CD4-positive, alpha-beta T cell treated with Interleukin-15 for 1 hour (primary cell): ENCODE data around the gene ZSCAN5C.
"Not testable (repeated sequence)": the region's sequence is repeated elsewhere in the genome, so short reads cannot be mapped to it uniquely, and the experiment has no call there.

Source experiments
- DNase-seq: peaks from one replicate; pipeline ENCODE4 v3.0.0-alpha.2; 2020

Gene ZSCAN5C, protein sequence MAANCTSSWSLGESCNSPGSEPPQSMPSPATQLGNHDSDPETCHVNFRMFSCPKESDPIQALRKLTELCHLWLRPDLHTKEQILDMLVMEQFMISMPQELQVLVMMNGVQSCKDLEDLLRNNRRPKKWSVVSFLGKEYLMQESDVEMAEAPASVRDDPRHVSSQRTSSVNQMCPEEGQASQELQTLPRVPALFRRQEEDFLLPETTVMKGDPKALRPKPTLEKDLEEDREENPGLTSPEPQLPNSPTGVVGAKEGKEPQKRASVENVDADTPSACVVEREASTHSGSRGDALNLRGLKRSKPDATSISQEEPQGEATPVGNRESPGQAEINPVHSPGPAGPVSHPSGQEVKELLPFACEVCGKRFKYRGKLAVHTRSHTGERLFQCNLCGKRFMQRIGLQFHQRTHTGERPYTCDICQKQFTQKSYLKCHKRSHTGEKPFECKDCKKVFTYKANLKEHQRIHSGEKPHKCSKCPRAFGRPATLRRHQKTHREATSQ

DNA sequence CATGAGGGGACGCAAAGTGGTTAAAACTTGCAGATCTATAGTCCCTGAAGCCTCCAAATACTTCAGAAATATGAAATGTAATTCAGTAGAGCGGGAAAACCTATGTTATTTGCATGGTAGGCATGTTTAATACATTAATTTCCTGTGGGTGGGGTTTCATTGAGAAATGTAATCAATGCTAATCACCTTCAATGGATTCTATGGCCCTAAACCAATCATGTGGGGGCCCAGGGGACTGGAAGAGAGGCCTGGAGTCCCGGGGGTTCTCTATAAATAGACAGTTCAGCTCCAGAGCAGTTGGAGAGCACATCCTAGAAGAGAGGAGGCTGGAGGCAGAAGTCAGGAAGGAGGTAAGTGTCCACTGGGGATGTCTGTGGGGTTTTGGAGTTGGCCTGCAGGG, at the start of gene ZSCAN5C:
Gene ZSCAN5C, plus strand, starts transcription at position 301 of the 400 bp plus-strand sequence. CDS start 3,641 bp downstream, outside the sequence.
- DNase-seq: no peak

DNA sequence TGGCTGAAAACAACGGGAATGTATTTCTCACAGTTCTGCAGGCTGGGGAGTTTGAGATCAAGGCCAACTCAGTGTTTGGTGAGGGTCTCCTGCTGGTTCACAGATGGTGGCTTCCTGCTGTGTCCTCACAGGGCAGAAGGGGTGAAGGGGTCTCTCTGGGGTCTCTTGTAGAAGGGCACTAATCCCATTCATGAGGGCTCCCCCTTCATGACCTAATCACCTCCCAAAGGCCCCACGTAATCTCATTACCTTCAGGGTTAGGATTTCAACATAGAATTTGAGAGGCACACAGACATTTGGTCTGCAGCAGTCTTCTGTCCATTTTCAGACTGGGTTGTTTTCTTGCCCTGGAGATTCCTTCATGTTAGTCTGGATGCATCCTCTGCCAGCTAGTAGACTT, 49.4 kb upstream of the ZSCAN5C start:
- DNase-seq: no peak

DNA sequence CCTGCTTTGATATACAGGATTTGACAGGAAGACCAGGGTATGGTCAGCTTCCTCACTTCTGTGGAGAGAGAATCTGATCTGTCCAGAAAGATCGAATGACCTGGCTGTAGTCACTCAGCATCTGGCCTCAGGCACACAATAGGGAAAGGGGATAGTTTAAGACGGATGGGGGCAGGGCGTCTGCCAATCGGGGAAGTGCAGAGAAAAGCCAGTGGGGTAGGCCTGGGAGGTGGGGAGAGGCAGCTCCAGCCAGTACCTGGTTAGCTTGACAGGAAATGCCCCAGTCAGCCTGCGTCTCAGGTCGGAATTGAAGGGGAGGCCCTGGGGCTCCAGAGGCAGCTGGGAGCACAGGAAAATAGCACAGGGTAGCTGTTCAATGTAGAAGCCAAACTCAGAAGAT, 48.6 kb upstream of the ZSCAN5C start:
- DNase-seq: no peak

- no peak for DNase-seq
Measured at GRCh38 chr19:56155124-56155687, 46.9 kb upstream of the ZSCAN5C start.

GRCh38 chr19:56156768-56157167, 45.3 kb upstream of the ZSCAN5C start:
- no peak for DNase-seq

DNA sequence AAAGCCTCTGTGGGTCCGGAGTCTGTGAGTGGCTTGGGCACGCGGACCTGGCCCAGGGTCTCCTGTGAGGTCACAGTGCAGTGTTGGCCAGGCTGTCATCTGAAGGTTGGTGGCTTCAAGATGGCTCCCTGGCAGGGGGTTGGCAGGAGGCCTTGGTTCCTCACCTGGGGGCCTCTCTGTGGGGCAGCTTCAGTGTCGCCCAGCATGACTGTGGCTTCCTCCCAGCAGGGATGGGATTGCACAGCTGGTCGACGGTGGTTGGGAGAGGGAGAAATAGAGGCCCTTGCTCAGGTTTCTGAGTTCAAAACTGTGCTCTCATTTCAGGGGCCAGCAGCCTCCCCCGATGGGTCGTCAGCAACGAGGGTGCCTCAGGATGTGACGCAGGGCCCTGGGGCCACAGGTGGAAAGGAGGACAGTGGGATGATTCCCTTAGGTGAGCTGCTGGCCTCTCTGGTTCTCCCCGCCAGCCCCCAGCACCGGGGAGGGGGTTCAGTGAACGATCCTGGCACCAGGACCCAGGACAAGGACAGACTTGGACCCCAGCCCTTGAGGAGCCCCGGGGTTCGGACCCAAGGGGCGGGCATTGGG, 43.8 kb upstream of the ZSCAN5C start:
- DNase-seq: no peak

DNA sequence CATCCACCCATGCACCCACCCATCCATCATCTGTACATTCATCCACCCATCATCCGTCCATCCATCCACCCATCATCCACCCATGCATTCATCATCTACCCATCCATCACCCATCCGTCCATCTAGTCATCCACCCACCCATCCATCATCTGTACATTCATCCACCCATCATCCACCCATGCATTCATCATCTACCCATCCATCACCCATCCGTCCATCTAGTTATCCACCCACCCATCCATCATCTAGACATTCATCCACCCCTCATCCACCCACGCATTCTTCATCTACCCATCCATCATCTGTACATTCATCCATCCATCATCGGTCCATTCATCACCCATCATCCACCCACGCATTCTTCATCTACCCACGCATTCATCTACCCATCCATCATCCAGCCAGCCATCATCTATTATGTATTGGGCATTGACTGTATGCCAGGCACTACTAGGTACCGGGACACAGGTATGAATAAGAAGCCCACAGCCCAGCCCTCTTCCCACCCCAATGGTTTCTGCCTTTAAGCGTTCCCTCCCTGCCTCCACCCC, 43.0 kb upstream of the ZSCAN5C start:
- DNase-seq: no peak

DNA sequence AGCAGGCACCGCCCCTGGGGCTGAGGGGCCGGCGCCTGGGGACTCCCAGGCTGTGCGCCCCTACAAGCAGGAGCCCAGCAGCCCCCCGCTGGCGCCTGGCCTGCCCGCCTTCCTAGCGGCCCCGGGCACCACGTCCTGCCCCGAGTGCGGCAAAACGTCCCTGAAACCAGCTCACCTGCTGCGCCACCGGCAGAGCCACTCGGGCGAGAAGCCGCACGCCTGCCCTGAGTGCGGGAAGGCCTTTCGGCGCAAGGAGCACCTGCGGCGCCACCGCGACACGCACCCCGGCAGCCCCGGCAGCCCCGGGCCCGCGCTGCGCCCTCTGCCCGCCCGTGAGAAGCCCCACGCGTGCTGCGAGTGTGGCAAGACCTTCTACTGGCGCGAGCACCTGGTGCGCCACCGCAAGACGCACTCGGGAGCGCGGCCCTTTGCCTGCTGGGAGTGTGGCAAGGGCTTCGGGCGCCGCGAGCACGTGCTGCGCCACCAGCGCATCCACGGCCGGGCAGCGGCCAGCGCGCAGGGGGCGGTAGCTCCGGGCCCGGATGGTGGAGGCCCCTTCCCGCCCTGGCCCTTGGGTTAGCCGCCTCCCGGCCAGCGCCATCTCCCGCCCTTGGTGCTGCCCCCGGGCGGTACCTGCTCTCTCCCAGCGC, 42.3 kb upstream of the ZSCAN5C start:
- no peak for DNase-seq

- no peak for DNase-seq
Measured at GRCh38 chr19:56161534-56161933, 40.5 kb upstream of the ZSCAN5C start.

DNA sequence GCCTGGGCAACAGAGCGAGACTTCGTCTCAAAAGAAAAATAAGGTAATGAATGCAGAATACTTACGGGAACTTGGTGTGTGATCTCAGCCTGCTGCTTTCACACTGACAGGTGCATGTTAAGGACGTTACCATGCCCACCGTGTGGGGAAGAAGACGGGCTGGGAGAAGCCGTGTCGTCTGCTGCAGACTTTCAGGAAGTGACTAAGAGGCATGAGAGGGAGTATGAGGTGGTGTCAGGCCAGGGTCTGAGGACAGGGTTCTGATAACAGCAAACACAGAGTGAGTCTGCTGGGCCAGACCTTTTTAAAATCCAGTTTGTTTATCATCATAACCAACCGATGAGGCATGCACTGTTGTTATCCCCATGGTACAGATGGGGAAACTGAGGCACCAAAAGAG, 39.8 kb upstream of the ZSCAN5C start:
- peak; percentile 19 for DNase-seq

GRCh38 chr19:56163097-56163496, 39.0 kb upstream of the ZSCAN5C start:
- no peak for DNase-seq

- no peak for DNase-seq
Measured at GRCh38 chr19:56167064-56167578, 35.0 kb upstream of the ZSCAN5C start.

GRCh38 chr19:56170261-56170660, 31.8 kb upstream of the ZSCAN5C start:
- DNase-seq: no peak

- DNase-seq: no peak
Measured at GRCh38 chr19:56174086-56174485, 28.0 kb upstream of the ZSCAN5C start.

GRCh38 chr19:56174550-56174949, 27.5 kb upstream of the ZSCAN5C start:
- no peak for DNase-seq

GRCh38 chr19:56175861-56176307, 26.2 kb upstream of the ZSCAN5C start, which contains the start of gene GALP:
Gene GALP (plus strand): TSS chr19:56176008. CDS start chr19:56177109, 1,101 bp downstream.
- DNase-seq: not testable (repeated sequence)

GRCh38 chr19:56176310-56176709, 25.8 kb upstream of the ZSCAN5C start:
- DNase-seq: not testable (repeated sequence)

- DNase-seq: no peak
Measured at GRCh38 chr19:56176881-56177280, 25.2 kb upstream of the ZSCAN5C start.

GRCh38 chr19:56177564-56178243, 24.4 kb upstream of the ZSCAN5C start:
- DNase-seq: no peak

- DNase-seq: no peak
Measured at GRCh38 chr19:56189785-56190184, 12.3 kb upstream of the ZSCAN5C start.

DNA sequence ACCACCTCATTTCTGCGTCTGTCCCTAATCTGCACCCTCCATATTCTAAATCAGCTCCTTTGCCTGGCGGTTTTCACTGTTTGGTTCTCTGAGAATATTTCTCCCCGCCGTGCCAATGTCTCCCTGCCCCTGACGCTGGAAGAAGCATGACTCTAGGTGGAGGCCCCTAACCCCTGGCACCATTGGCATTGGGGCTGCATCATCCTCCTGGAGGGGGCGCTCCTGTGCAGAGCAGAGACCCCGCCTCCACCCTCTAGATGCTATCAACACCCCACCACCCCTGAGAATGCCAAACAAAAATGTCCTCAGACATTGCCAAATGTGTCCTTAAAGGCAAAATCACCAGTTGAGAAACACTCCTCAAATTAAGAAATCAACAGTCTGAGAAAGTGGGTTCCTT, 11.0 kb upstream of the ZSCAN5C start:
- DNase-seq: no peak

- DNase-seq: no peak
Measured at GRCh38 chr19:56191711-56192110, 10.4 kb upstream of the ZSCAN5C start.
